RKO (cell line): ENCODE measurements around the gene DYNC1I1.

ENCODE experiments used
- DNase-seq: peaks from one replicate; pipeline ENCODE4 v3.0.0-alpha.2; 2016; ENCODE audit warnings: low spot score

DYNC1I1 gene

DNA sequence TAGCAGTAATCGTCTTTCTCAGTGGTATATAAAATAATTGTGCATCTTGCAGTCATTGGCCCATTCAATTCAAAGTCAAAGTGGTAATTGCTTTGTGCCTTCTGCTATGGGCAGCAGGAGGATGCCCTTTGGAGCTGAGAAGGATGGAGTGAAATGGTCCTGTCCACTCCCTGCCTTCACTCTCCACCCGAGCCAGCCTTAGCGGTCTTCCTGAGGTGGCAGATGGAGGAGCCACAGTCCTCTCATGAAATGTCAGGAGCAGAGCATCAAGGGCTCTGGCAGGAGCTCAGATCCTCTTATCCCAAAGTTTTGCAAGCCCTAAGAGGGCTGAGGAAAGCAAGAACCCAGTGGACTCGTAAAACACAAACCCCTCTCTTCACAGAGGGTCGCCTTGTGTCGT is 199.4 kb downstream of the DYNC1I1 start:
- no peak for DNase-seq

DNA sequence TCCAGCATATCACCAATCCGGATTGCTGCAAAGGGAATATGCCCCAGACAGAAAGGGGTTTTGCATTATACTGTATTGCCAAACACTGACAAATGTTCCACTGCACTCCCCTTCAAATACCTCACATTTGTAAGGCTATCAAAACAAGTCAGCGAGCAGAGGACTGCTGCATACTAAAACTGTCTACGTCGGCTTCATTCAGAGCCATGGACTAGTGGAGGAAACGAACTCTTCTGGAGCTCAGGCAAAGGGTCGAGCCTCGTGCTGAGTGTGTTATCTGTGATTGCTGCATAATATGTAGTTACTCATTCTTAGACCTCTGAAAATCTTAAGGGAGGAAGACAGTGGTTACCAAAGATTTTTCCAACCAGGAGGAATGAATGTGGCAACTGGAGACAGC is 200.2 kb downstream of the DYNC1I1 start:
- DNase-seq, result no peak

DNA sequence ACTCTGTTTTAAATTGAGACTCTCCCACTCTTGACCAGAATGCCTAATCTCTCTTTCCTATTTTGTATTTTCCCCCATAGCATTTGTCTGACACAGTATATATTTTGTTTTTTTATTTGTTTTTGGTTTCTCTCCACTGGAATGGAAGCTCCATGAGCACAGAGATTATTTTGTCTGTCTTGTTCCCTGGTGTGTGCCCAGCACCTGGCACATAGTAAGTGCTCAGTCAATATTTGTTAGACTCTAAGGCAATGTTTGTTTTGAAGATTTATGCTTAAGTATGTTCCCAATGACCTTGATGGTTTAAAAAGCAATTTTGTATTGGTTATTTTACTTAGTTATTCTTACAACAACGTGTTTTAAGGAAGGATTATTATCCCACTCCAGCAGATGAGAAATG is 201.8 kb downstream of the DYNC1I1 start:
- no peak for DNase-seq

DNA sequence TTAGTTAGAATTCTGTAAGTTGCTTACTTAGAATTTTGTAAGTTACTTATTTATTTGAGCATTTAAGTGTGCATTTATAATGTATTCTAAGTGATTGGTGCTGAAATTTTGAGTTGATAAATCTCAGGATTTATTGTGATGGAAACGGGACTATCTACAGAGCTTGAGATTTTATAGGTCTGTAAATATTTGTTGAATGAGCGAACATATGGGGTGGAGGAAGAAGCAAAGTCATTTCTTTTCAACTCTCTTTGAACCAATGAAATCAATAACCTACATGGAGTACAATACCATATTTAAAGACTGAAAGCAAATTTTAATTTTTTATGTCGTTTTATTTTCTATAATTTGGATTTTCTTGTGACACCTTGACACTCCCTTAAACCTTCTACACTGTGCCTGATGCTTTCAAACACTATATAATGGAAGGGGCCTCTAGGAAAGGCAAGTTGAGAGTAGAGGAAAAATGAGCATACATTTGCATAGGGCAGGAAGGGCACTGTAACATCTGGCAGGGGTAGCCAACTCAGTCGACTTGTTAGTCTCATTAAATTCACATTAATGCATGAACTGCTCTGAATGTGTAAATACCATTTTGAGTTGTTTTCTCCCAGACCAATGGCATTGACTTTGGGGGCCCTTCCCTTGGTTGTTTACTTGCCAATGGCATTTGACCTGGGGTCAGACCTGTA is 204.2 kb downstream of the DYNC1I1 start:
- DNase-seq, result no peak

DNA sequence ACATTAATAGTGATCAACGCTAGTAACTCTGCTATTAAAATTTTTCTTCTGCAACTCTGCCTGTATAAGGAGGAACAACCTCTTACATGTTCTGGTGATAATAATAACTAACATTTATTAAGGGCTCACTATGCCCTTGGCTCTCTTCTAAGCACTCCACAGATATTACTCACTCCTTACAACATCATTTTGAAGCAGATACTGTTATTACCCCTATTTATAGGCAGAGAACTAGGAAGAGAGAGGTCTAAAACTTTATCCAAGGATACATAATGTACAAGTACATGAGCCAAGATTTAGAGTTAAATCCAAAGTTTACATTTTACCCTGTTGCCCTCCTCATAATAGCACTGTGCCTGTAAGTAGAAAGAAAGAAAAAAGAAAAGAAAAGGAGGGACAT is 205.6 kb downstream of the DYNC1I1 start:
- DNase-seq, result no peak

DNA sequence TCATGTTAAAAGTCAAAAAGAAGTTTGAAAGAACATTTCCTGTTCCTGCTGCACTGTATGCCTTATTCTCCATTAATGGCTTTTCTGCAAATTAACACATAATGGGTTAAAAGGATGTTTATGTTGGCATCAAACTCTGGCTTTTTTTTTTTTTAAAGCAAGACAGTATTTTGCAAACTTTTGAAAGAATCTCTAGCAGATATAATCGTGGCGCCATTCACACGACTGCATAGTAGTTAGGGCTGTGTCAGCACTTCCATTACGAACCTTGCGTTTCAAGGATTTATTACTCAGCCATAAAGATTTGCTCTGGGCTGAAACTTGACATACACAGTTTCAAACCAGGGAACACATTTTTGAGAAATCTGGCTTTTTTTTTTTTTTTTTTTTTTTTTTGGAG is 207.8 kb downstream of the DYNC1I1 start:
- no peak for DNase-seq

DNA sequence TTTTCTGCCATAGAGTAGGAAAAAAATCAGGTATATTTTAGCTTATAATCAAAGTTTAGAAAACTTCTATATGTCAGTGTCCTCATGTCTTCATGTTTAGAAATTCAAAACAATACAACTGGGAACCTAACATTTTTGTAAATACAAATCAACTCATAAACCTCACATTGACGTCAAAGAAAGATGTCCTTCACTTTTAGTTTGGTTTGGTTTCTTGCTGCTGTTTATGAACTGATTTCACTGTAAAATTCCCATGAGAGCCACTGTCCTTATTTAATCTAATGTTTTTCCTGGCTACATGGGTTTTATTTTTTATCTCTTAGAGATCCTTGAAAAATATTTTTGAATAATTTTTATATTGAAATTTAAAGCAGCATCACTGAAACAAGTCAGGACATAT is 208.4 kb downstream of the DYNC1I1 start:
- no peak for DNase-seq

DNA sequence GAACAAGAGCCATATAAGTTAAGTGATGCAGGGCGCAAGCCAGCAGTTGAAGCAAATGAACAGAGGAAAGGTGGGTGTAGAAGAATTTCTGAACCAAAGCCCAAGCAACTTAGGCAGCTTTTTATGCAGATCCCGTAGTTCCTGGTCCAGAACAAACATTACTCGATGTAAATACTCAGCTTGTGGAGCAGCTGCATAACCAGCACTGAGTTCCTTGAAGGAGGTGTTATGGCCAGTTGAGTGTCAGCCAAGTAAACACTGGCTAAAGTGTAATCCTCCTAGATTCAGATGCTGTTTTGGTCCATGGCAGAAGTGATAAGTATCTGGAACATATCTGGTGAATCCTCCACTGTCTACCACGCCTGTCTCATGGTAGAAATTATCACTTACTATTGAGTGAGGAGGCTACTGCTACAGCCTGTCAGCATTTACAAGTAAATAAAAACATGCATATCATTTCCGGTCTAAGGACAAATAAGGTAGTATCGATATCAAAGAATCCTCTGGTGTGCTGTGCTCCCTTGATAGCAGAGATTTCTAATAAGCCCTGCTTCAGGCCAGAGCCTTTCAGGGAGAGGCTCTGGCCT is 213.9 kb downstream of the DYNC1I1 start:
- no peak for DNase-seq

DNA sequence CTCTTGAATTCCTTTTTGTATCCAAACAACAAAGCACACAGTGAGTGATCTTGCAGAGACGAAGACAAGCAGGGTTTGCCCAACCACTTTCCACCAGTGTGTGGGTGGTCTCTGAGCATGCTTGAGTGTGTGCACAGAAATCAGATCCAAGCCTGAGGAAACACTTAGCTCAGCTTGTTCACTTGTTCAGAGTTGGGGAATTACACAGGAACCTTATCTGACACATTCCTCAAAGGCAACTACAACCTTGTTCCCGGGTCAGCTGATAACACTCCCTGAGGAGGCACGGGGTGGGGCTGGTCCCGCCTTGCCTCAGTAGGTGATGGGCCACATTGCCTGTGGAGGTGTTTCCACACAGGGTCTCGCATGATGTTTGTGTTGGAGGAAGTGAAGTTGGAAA is 216.9 kb downstream of the DYNC1I1 start:
- DNase-seq, result no peak

DNA sequence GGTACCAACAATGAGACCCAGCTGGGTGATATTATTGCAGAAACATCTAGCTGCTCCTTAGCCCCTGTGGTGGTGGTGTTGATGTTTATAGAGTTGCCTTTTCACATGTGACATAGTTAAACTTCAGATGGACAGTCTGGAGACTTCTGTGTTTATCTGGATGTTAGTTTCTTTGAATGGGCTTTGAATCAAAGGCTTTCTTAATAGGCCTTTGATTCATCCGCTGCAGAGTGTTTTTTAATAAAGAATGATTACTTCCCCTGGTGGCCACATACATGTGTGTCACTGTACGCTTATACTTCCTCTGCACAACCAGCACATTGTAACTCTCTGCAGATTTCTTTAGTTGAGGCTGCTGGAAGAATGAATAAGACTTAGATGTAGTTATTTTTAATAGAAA is 221.0 kb downstream of the DYNC1I1 start:
- DNase-seq, result no peak

DNA sequence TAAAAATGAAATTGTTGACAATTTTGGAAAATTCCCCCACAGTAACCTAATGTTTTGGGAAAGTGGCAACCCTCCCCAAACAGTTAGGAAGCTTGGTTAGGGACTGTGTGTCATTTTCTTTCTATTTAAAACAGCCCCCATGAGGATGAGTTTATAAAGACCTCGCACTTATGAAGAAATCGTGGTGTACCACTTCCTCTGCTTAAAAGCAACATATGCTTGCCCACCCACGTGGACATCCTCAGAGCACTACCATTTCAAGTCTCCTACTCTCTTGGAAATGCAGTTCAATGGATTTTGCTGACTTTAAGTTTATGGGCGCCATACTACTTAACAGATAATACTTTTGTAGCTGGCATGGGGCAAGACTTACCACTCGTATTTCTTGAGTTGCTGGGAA is 223.8 kb downstream of the DYNC1I1 start:
- no peak for DNase-seq

DNA sequence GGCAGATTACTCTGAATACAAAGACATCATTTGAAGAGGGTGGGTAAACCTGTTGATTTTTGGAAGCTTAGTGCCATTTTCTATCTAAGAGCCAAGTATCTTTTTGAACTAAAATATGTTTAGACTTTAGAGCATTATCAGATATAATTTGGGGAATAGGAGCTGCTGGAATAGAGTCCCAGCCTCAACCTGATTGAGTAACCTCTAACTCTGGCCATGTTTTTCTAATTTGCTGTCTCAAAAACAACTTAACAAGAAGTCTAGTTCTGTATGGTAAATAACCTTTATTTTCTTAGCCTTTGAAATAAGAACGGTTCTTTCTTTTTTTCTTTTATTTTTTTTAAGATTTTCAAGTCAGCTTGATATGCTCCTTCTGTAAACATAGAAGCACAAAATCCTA is 224.5 kb downstream of the DYNC1I1 start:
- DNase-seq, result no peak

DNA sequence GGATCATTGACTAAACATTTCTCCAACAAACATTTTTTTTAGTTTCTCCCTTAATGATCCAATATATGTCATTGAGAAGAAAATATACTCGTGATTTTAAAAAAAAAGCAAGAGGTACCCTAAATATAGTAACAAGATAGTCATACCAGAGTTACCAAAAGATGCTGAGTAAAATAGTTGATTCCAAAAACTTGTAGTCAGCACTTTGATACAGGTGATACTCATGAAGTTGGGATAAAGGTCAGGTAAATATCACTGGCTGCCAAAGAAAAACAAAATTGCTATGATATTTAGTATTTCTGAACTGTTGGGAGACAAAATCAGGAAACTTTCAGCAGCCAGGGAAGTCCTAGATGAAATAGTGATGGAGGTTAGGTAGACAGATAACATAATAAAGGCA is 225.3 kb downstream of the DYNC1I1 start:
- DNase-seq, result no peak

DNA sequence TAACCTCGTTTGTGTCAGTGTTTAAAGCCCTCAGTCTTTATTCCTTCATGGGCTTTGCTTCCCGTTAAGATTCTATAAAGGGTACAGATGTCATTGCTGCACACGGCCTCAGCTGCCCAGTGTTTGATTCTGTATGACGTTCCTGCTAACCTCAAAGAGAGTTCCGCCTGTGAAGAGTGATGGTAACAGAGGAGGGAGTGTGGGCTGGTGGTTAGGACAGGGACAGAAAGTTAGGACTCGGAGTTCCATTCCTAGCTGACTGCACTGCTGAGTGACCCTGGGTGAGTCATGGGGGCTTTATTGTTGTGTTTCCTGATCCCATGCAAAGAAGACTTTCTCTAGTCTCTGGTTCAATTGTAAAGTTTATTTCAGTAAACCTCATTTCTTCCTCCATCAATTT is 227.1 kb downstream of the DYNC1I1 start:
- no peak for DNase-seq

DNA sequence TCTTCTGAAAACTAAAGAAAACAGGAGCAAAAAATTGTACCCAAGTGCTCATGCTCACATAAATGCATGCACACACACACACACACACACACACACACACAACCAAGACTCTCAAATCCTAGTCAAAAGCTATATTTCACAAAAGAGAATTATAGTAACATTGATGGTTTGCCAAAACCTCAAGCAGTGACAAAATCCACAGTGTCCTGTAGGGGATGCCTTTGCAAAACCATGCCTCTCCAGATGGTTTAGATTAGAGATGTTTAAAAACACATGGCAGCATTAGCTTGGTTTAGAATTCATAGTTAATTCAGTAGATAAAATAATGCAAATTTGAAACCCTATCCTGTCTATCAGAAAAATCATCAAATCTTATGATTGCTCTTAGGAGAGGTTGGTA is 232.2 kb downstream of the DYNC1I1 start:
- DNase-seq, result no peak

DNA sequence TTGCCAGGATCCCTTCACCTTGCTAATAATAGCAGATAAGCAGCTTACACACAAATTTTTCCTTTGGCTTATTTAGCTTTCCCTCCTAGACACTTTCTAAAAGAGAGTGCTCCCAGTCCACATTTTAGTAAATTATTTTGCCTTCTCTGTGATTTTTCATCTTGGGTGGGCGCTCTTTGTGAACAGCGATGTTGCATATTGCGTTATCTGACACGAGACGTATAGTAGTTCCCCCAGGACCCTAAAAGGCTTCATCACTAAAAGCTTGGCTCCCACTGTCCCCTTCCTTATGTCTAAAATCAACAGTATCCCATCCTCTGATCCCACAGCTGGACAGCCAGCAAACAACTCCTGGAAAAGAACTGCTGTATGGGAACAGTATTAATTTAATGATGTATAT is 232.9 kb downstream of the DYNC1I1 start:
- DNase-seq, result no peak

DNA sequence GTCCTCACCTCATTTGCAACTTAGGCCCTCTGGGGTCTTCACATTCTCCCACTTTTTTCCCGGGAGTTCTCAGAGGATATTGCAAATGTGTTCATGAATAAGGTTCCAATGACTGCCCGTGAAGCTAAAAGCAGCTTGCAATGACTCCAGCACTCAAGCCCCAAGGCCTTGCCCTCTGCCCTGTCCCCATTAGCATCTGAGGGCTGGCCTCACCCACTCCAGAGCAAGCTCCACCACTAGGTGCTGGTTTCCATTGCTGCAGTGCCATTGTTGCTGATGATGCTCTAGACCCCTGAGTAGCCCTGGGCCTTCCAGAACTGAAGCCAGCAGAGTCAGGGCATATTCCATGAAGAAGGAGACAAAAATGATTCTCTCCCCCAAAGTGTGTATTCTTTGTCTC is 236.8 kb downstream of the DYNC1I1 start:
- no peak for DNase-seq

DNA sequence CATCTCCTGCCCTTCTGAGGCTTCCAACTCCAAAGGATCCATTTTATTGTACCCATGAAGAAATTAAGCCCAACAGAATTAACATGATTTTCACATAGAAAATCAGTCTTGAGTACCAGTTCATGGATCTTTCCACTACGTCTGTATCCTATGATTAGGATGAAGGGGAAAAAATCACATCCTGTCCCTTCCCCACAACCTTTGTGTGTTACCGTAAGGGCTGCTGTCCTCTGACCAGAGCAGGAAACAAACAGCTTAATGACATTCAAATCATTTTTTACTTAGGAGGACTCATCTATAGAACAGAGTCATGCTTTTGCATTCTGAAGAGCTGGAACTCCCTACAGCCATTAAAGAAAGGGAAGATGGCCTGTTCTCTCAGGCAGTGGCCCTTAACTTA is 241.5 kb downstream of the DYNC1I1 start:
- DNase-seq, result no peak

DNA sequence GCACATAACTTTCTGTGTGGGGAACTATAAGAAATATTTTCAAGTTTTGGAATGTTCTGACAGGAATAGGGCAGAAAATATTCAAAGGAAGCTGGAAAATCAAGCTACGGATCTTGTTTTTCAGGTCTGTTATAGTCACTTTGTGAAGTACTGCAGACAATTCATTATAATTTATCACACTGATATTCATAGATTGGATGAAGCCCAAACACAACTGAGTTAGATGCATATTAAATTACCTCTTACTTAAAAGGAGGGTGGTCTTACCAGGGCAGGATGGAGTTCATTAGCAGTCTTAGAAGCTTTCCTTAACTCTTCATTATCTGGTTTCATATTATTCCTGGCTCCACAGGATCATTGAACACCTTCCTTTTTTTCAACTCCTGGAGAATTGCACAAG is 242.3 kb downstream of the DYNC1I1 start:
- no peak for DNase-seq

DNA sequence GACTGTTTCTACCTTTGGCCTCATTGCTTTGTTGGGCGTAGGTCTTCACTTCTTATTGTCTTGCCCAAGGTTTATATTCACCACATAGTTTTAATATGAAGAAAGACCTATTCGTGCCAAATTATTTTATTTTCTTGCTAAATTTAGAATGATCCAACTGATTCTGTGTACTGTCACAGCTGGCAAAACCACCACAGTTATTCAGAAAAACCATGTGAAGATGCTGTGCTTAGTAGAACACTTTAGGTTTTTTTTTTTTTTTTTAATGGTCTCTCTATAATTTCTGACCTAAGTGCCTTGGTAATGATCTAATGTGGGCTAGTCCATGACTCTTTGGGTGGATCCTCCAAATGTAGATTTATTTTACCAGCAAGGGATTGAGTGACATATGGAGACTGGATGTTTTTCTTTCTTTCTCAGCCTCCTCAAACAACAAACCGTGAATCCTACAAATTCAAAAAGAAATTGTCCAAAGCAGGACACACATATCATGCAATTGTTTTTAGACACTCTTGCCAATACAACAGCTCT is 243.8 kb downstream of the DYNC1I1 start:
- DNase-seq, result no peak

DNA sequence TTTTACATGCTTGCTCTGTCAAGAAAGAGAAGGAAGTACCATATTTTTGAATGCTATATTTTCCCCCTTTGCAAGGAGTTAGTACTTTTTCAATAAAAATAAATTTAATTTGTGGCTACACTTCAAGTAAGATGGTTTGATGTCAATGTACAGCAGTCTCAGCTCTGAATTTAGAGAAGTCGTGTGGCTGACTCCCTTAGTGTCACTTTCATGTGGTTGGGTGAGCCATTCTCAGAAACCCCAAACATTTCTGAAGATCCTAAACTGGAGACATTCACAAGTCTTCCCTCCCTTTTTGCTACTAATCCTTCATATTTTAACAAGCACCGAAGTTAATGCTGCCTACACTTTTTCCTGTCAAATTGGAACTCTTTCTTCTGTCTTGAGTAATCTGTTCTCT is 244.4 kb downstream of the DYNC1I1 start:
- DNase-seq, result no peak

DNA sequence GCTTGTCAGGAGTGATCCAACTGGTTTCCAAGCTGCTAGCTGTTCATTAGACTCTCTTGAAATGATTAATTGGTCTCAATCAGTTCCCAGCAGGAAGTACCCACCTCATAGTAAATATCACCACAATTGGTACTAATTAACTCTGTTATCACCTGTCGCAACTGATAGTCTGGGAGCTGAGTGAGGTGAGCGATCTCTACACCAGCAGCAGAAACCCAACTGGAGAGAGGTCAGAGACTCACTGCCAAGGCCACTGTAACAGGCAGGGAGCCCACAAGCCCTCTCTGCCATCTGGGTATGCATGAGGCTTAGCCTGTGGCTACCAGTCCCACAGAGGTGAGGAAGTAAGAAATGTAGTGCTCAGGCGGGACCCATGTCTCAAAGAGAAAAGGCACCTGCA is 245.5 kb downstream of the DYNC1I1 start:
- DNase-seq, result no peak

DNA sequence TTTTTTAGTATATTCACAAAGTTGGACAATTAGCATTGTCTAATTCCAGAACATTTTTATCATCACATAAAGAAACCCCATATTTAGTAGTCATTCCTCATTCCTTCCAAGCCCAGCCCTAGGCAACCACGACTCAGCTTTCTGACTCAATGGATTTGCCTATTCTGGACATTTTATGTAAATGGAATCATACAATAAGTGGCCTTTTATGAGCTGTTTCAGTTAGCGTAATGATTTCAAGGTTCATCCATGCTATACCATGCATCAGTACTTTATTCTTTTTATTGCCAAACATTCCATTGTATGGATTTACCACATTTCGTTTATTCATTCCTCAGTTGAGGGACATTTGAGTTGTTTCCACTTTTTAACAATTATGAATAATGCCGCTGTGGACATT is 249.2 kb downstream of the DYNC1I1 start:
- DNase-seq, result no peak

DNA sequence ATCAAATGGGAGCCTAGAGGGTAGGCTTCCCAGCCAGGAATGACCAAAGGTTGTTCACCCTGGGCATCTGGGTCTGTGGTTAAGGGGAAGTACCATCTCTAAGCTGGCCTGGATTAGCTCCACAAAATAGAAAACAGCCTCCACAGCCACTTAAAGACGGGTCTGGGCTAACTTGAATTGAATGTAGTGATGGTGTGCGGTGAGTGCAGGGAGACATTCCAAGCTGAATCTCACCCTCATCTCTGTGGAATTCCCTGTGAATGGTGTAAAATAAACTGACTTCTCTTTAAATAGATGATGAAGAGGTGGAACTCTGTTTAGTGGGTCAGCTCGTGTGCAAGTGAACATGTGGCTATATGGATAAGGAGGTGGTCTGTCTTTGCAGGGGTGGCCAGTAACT is 251.0 kb downstream of the DYNC1I1 start:
- no peak for DNase-seq
